SK-N-SH (cell line): ENCODE measurements around the gene CA5A.

Experiments
- EZH2phosphoT487 ChIP-seq: fragments of 200-600 bp; sonication (generic); IDR thresholded peaks from 2 replicates; pipeline ENCODE4 v1.6.1; 2017; ENCODE audit warnings: low read depth, mixed run types, mild to moderate bottlenecking, antibody characterized with exemption, moderate library complexity, borderline replicate concordance
- FOXJ3 ChIP-seq: sonication (generic); formaldehyde crosslinking; IDR thresholded peaks from 2 replicates; pipeline ENCODE4 v1.5.1; 2020; ENCODE audit warnings: mild to moderate bottlenecking, missing genetic modification reagents
- GATA2 ChIP-seq: sonication (generic); formaldehyde crosslinking; IDR thresholded peaks from 2 replicates; pipeline ENCODE4 v1.5.0; 2020; ENCODE audit warnings: mild to moderate bottlenecking, missing genetic modification reagents
- MXI1 ChIP-seq: IDR thresholded peaks from 2 replicates; pipeline ENCODE4 v1.6.1; 2012; ENCODE audit warnings: mild to moderate bottlenecking, low read depth, low read length, improper control_type of control experiment
- NRF1 ChIP-seq: IDR thresholded peaks from 2 replicates; pipeline ENCODE4 v1.6.1; 2012; ENCODE audit warnings: low read depth, mild to moderate bottlenecking, low read length
- POLR2AphosphoS5 ChIP-seq: IDR thresholded peaks from 2 replicates; pipeline ENCODE4 v1.6.1; 2012; ENCODE audit warnings: low read depth, low read length
- RCOR1 ChIP-seq: fragments of 150-350 bp; IDR thresholded peaks from 2 replicates; pipeline ENCODE4 v1.6.1; 2017; ENCODE audit warnings: antibody characterized with exemption, low read length
- TAF1 ChIP-seq: IDR thresholded peaks from 2 replicates; pipeline ENCODE4 v1.6.1; 2012; ENCODE audit warnings: low read depth, mild to moderate bottlenecking, low read length, moderate library complexity, borderline replicate concordance
- TF ChIP-seq, protein P1 (sequence below): fragments of 200-600 bp; sonication (generic); IDR thresholded peaks from 2 replicates; pipeline ENCODE4 v1.6.1; 2017; ENCODE audit warnings: antibody characterized with exemption, mild to moderate bottlenecking, moderate library complexity
- TF ChIP-seq, protein P2 (sequence below): IDR thresholded peaks from 2 replicates; pipeline ENCODE4 v1.4.0; 2012; ENCODE audit warnings: low read depth, borderline replicate concordance

DNA sequence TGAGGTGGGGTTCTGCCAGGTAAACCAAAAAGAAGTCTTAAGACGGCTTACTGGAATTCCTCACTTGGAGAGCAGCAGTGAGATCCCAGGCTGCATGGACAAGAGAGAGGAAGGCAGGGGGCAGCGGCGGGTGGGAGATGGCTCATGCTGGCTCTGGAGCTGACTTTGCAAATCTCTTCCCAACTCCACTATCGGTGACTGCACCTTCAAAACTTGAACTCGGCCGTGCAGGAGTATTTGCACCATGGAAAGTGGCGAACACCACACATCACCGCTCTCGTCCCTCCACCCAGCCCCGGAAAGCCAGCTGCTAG lies 16.7 kb downstream of the CA5A start:
- TF ChIP-seq POLR2AphosphoS5 (no peak), MXI1 (no peak), RCOR1 (no peak), FOXJ3 (CRISPR knock-in tag) (no peak), GATA2 (CRISPR knock-in tag) (no peak), NRF1 (no peak), TAF1 (no peak), EZH2phosphoT487 (no peak)
- TF ChIP-seq, protein P1, sequence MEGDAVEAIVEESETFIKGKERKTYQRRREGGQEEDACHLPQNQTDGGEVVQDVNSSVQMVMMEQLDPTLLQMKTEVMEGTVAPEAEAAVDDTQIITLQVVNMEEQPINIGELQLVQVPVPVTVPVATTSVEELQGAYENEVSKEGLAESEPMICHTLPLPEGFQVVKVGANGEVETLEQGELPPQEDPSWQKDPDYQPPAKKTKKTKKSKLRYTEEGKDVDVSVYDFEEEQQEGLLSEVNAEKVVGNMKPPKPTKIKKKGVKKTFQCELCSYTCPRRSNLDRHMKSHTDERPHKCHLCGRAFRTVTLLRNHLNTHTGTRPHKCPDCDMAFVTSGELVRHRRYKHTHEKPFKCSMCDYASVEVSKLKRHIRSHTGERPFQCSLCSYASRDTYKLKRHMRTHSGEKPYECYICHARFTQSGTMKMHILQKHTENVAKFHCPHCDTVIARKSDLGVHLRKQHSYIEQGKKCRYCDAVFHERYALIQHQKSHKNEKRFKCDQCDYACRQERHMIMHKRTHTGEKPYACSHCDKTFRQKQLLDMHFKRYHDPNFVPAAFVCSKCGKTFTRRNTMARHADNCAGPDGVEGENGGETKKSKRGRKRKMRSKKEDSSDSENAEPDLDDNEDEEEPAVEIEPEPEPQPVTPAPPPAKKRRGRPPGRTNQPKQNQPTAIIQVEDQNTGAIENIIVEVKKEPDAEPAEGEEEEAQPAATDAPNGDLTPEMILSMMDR: no peak
- TF ChIP-seq, protein P2, sequence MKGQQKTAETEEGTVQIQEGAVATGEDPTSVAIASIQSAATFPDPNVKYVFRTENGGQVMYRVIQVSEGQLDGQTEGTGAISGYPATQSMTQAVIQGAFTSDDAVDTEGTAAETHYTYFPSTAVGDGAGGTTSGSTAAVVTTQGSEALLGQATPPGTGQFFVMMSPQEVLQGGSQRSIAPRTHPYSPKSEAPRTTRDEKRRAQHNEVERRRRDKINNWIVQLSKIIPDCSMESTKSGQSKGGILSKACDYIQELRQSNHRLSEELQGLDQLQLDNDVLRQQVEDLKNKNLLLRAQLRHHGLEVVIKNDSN: no peak
